ENCODE results near the gene ZNF648.

The ZNF648 gene, protein sequence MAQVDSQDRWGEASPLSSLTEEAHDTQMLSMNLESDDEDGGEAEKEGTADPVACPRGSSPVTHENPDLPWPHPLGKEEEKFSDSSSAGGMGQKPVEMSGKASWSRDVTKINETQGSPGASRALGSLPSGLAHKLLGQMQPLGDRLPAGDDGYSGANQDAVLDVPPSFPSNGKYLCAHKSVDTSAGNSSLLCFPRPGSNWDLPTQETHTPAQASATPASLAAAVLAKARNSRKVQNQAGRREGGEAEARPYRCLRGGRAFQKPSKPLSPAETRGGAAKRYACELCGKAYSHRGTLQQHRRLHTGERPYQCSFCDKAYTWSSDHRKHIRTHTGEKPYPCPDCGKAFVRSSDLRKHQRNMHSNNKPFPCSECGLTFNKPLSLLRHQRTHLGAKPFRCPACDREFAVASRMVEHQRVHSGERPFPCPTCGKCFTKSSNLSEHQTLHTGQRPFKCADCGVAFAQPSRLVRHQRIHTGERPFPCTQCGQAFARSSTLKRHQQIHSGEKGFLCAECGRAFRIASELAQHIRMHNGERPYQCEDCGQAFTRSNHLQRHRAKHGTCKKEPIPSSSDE

DNA sequence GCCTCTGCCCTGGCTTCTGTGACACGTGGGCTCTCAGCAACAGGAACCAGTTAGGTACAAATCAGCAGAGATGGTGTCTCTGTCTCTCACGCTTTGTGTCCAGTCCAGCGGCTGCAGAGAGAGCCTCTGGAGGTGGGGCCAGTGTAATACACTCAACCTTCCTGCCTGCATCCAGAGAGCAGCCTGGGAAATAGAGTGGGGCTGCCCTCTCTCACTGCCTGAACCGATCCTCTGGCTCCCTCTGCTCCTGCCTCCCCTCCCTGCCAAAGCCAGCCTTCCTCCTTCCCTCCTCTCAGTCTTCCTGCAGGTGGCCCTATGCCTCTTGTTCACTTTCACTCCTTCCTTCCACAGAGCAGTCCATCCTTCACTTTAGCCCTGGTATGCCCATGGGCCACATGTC is at the start of gene ZNF648:
TSS of gene ZNF648 (minus strand) at position 119 of the 400 bp plus-strand sequence. CDS start 3,702 bp downstream, outside the sequence.
- H3K4me3 ChIP-seq (ENCODE audit: low read length) = no peak within 1 kb of the TSS
- DNase-seq (ENCODE audit: low read depth) = no peak
- no peak for TF ChIP-seq CTCF (IDR thresholded peaks at IDR 0.05; ENCODE audit: insufficient read depth, low read depth, low read length, missing control alignments)

DNA sequence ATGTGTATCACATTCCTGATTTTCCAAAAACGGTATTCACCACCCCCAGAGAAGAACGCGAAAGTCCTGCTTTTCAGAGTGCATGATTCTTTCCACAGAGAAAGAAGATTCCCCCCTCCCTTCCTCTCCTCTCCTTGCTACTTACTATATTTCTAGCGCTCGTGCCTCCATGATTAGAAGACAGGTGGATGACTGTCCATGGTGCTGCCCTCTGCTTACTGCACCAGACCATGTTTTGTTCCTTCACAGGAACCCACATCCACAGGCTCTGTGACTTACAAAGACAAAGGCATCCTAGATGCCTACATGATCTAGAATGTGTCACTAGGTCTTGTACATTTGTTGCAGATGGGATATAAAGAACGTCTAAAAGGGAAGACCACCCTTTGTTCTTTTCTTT is 49.1 kb upstream of the ZNF648 start:
- no peak for TF ChIP-seq CTCF (IDR thresholded peaks at IDR 0.05; ENCODE audit: insufficient read depth, low read depth, low read length, missing control alignments)
- H3K4me3 ChIP-seq (ENCODE audit: low read length) = no peak overlapping the region
- DNase-seq (ENCODE audit: low read depth) = no peak

DNA sequence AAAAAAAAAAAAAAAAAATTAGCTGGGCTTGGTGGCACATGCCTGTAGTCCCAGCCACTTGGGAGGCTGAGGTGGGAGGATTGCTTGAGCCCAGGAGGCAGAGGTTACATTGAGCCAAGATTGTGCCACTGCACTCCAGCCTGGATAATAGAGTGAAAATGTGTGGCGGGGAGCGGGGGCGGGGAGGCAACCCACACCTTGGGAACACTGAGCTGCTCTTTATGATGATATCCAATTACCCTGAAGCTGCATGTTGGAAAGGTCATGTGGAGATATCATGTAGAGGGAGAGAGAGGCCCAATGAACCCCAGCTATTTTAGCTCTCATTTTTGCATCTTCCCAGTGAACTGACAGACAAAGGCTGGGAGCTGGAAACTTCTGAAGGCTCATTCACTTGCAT is 48.3 kb upstream of the ZNF648 start:
- no peak for DNase-seq (ENCODE audit: low read depth)
- no peak for TF ChIP-seq CTCF (IDR thresholded peaks at IDR 0.05; ENCODE audit: insufficient read depth, low read depth, low read length, missing control alignments)
- H3K4me3 ChIP-seq (ENCODE audit: low read length) = no peak overlapping the region

DNA sequence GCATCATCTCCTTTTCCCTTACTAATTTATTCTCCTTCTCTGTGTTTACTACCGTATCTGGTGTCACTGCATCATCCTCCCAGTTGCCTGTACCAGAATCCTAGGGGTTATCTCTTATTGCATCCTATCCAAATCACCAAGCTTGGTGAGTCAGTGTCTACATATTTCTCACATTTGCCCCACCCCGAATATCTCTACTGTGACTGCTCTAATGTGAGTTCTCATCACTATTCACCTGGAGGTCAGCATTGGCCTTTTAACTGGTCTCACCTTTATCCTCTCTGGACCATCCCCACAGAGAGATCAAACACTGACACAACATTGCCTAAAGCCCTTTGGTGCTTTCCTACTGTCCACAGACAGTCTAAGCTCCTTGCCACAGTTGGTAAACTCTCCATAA is 45.7 kb upstream of the ZNF648 start:
- no peak overlapping the region for H3K4me3 ChIP-seq (ENCODE audit: low read length)
- TF ChIP-seq CTCF (IDR thresholded peaks at IDR 0.05; ENCODE audit: insufficient read depth, low read depth, low read length, missing control alignments) = no peak
- peak; percentile 72 for DNase-seq (ENCODE audit: low read depth)

DNA sequence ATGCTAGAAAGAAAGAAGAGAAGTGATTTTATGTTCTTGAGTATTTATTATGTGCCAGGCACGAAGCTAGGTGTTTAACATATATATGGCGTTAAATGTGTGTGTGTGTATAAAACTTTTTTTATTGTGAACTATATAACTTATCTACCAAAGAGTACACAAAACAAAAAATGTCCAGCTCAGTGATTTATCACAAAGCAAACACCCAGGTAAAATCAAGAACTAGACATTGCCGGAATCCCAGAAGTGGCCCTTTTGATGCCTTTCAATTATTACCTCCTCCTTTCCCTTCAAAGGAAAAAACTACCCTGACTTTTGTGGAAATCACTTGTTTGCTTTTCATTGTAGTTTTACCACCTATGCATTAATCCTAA is 40.5 kb upstream of the ZNF648 start:
- H3K4me3 ChIP-seq (ENCODE audit: low read length) = no peak overlapping the region
- TF ChIP-seq CTCF (IDR thresholded peaks at IDR 0.05; ENCODE audit: insufficient read depth, low read depth, low read length, missing control alignments) = no peak
- no peak for DNase-seq (ENCODE audit: low read depth)

GRCh38 chr1:182101415-182102042 is 40.0 kb upstream of the ZNF648 start:
- TF ChIP-seq CTCF (IDR thresholded peaks at IDR 0.05; ENCODE audit: insufficient read depth, low read depth, low read length, missing control alignments) = no peak
- H3K4me3 ChIP-seq (ENCODE audit: low read length) = no peak overlapping the region
- DNase-seq (ENCODE audit: low read depth) = peak; percentile 89

Measured in epithelial cell of esophagus (primary cell).